Heart left ventricle (tissue), 13 donors: ENCODE measurements around the gene SULT1A4.
"Not testable (repeated sequence)": the region's sequence is repeated elsewhere in the genome, so short reads cannot be mapped to it uniquely, and the experiment has no call there.

Source experiments
- POLR2A ChIP-seq, 2 donors: fragments of 450-650 bp; IDR thresholded peaks; one replicate each; pipeline ENCODE4 v1.6.1; 2017; ENCODE audit warnings: antibody characterized with exemption in 2 of 2, mild to moderate bottlenecking in 2 of 2, moderate library complexity in 2 of 2
- TF ChIP-seq, protein P1 (sequence below), 12 donors: fragments of 200-600 bp; sonication (generic) in 4 of 12; IDR thresholded peaks; one replicate each; pipeline versions ENCODE4 v1.5.0 to v1.8.0; 2018 to 2022; ENCODE audit warnings: antibody characterized with exemption in 12 of 12, mild to moderate bottlenecking in 5 of 12
- donor health status: ischemic (EF 13 %, LVEDD 7.1; RV severe dilation, severe dysfunction).
- donor health status: DM: no; HTN: yes; CAD: no.
- donor health status: DM: no; HTN: no; CAD: no.
- donor health status: ischemic (EF 25% LVEDD 6.9; RV normal size, moderate dysfunction).
- donor health status: ischemic (EF 25% LVEDD 5.7; RV mildly dilated, moderate dysfunction).
- donor health status: ischemic (EF 35%, LVEDD 5.7; RV mildly dilated, moderate dysfunction).
- donor health status: nonischemic (EF 11% LVEDD 7.7; RV severe dilation, severe dysfunction).
- donor health status: DM: yes; HTN: yes; CAD: no.
- donor health status: PGD.
- donor health status: ischemic (EF 29% LVEDD 5.4; RV normal size, mild dysfunction).
- donor health status: nonischemic (EF 23%, LVEDD 6.1; RV moderate dilation, normal function).

DNA sequence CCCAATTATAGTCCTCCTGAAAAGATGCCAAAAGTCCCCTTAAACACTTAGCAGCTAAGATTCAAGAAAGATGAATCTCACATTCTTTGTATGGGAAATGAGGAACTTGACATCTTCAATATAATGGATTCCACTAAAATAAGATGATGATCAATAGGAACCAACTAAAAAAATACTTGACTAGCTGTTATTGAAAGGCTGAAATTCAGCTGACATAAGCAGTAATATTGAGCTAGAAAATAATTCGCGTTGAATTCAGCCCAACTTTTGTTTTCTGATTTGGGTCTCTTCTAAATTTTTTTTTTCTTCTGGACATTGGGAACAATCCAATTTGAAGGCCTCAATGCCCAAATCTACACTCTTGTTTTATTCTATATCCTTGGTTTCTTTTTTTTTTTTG lies 36.1 kb upstream of the SULT1A4 start:
- TF ChIP-seq, protein P1, sequence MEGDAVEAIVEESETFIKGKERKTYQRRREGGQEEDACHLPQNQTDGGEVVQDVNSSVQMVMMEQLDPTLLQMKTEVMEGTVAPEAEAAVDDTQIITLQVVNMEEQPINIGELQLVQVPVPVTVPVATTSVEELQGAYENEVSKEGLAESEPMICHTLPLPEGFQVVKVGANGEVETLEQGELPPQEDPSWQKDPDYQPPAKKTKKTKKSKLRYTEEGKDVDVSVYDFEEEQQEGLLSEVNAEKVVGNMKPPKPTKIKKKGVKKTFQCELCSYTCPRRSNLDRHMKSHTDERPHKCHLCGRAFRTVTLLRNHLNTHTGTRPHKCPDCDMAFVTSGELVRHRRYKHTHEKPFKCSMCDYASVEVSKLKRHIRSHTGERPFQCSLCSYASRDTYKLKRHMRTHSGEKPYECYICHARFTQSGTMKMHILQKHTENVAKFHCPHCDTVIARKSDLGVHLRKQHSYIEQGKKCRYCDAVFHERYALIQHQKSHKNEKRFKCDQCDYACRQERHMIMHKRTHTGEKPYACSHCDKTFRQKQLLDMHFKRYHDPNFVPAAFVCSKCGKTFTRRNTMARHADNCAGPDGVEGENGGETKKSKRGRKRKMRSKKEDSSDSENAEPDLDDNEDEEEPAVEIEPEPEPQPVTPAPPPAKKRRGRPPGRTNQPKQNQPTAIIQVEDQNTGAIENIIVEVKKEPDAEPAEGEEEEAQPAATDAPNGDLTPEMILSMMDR (IDR thresholded peaks at IDR 0.05), result not testable (repeated sequence)
- TF ChIP-seq POLR2A (IDR thresholded peaks at IDR 0.05), result not testable (repeated sequence)
